CD4-positive, alpha-beta T cell treated with Interleukin-6 for 4 hours (primary cell): ENCODE results near the gene SAMD4B.
"Not testable (repeated sequence)": the region's sequence is repeated elsewhere in the genome, so short reads cannot be mapped to it uniquely, and the experiment has no call there.

Experiments
- DNase-seq: peaks from one replicate; pipeline ENCODE4 v3.0.0-alpha.2; 2020; ENCODE audit warnings: mixed read lengths

The SAMD4B gene

DNA sequence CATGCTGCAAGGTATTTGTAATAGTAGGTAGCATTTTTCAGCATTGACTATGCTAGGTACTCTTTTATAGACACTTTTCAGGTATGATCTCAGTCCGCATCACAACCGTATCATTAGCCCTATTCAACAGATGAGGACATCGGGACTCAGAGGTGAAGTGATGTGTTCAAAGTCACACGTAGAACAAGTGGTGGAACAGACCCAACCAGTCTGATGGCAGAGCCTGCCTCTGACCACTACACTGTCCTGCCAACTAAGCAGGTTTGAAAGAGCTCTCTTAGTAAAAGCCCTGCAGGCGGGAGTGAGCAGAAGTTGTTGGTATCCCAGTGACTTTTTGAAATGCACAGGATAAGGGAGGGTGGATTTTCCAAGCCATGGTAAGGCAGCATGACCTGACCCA lies 28.5 kb downstream of the SAMD4B start:
- no peak for DNase-seq

DNA sequence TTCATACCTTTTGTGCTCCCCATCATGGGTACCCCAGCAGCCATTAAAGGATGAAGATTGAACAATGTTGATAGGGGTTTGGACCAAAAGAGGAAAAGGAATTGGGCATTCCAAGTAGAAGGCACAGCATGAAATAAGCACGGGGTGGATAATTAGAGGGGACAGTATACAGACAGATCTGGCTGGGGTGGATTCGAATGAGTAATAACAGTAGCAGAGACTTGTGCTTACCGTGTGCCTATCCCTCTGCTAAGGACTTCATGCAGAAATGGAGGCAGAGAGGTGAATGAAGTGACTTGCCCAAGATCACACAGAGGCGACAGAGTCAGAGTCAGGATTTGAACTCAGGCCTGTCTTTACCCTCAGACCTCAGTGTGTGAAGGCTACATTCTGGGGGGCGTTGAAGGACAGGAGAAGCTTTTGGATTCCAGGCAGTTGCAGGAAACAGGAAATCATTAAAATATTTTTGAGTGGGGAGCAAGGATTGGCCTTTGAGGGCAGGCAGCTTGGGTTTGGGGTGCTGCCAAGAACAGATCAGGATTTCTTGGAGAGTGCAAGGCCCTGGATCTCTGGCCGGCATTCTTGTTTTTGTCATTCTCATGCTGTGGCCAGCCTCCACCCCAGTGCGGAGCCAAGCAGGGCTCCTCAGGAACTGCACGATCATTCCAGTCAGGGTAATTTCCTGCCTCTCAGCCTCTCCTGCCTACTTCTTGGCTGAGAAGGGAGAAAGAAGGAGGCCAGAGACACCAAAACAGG lies 30.0 kb downstream of the SAMD4B start:
- DNase-seq, result no peak

DNA sequence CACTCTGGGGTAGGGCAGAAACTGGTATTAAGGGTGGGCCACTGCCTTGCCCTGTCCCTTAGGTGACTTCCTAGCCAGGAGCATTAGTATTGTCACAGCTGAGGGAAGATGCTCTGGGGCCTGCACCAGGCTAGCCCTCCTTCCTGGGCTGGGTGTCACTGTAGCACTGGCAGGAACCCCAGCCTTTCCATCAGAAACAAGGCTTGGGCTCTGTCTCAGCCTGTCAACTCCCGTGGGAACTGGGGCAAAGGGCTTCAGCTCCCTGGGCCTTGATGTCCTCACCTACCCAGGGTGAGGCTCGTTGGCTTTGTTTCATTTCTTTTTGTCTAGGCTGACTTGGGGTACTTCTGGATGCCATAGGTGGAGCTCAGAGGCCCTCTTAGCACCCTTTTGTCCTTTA lies 30.7 kb downstream of the SAMD4B start:
- no peak for DNase-seq

- no peak for DNase-seq
These were observed 33.7 kb downstream of the SAMD4B start for GRCh38 chr19:39375929-39376328.

DNA sequence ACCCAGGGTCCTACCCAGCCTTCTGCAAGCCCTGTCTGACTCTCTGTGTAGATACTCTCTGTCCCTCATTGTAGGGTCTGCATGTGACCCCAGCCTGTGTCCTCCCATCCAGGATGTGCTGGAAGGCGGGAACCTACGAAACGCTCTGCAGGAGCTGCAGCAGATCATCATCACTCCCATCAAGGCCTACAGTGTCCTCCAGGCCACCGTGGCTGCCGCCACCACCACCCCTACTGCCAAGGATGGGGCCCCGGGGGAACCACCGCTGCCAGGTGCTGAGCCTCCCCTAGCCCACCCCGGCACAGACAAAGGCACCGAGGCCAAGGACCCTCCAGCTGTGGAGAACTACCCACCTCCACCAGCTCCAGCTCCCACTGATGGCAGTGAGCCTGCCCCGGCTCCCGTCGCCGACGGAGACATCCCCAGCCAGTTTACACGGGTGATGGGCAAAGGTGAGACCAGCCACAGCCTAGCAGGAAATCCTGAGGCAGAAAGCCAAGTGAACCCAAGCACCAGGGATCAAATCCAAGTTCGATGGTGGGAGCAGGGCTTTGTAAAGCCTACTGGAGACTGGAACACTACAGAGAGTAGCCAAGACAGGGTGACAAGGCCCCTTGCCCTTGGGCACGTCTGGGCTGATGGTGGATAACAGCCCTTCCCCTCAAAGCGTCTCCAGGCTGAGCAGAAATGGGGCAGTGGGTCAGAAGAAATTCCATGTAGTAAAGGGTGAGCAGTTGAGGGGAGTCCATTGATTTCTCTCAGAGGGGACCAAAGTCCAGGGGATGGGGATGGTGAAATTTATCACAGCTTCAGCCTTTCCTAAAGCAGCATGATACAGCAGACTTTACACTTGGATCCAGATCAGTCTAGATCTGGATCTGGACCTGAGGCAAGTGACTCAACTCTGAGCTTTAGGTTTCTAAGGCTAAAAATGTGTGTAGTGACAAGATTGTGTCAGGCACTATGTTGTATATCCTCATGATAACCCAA lies 35.4 kb downstream of the SAMD4B start:
- DNase-seq, result no peak

GRCh38 chr19:39379366-39379765 lies 37.1 kb downstream of the SAMD4B start:
- DNase-seq, result not testable (repeated sequence)

DNA sequence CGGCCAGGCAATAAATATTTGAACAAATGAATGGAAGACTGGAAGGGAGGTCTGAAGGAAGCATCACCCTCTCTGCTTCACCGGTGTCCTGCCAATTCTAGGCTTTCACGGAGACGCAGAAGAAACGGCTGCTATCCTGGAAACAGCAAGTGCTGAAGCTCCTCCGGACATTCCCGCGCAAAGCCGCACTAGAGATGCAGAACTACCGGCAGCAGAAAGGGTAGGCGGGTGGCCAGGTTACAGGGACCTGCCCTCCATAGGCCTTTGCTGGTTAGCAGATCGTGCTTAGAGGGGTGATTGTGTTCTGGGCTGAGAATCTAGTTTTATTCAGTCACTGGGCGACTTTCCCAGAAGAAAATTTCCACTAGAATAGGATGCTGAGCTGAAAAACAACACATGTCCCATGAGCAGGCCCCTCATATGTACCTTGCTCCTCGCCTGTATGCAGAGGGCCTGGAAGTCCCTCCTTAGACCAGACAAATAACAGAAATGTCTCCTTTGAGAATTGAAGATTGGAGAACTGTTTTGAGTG lies 37.7 kb downstream of the SAMD4B start:
- DNase-seq, result no peak

DNA sequence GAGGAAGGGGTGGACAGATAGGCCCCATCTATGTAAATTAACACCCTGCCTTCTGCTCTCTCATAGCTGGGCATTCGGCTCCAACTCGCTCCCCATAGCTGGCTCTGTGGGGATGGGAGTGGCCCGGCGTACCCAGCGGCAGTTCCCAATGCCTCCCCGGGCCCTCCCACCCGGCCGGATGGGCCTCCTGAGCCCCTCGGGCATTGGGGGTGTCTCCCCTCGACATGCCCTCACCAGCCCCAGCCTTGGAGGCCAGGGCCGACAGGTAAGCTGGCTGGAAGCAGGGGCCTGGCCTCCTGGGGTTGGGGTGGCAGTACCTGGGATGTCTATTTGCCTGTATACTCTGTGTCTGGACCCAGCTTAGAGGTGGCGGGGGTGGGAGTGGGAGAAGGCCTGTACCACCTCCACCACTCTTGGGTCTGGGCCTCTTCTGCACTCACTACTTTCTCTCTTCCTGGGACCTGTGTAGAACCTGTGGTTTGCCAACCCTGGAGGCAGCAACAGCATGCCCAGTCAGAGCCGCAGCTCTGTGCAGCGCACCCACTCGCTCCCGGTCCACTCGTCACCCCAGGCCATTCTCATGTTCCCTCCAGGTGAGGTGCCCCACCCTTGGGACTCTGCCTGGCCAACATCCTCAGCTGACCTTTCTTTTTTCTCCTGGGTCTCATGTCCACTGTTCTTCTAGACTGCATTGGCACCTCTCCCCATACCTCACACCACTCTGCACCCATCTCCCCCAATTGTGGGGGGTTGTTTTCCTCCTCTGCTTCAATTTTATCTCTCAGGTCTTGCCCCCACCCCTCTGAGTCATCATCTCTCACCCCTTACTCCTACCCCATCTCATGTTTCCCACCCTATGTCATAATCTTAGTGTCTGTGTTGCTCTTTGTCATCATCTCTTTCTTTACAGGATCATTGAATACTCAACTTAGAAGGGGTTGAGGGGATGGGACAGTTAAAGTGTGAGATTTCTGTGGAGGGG lies 38.6 kb downstream of the SAMD4B start:
- no peak for DNase-seq

DNA sequence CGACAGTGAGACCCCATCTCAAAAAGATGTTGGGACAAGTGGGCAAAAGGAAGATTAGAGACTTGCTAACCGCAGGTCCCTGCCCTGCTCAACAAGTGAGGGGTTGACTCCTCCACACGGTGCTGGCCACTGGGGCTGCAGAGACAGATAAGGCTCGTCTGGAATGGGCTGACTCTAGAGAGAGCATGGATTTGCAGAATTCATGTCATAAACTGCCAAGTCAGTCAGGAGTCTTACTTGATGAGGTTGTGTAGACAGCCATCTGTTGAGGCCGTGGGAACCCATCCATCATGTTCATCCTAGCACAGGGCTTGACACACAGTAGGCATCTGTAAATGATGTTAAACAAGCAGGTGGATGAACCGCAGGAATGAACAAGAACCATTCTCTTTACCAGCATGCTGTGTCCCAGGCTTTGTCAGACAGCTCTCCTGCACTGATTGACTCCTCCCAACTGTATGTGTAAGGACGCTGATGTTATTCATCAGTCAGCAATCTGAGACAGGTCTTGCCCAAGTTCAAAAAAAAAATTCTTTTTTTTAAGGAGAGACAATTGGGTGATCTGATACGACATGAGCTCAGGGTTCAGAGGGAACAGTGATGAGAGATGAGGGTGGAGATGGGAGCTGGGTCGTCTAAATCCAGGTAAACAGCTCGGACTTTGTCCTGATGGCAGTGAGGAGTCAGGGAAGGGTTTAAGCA lies 39.8 kb downstream of the SAMD4B start:
- DNase-seq, result no peak

- DNase-seq, result no peak
These were observed 41.0 kb downstream of the SAMD4B start for GRCh38 chr19:39382991-39383828.

- no peak for DNase-seq
These were observed 42.8 kb downstream of the SAMD4B start for GRCh38 chr19:39384839-39385568.

GRCh38 chr19:39385629-39386411 lies 43.6 kb downstream of the SAMD4B start:
- no peak for DNase-seq

DNA sequence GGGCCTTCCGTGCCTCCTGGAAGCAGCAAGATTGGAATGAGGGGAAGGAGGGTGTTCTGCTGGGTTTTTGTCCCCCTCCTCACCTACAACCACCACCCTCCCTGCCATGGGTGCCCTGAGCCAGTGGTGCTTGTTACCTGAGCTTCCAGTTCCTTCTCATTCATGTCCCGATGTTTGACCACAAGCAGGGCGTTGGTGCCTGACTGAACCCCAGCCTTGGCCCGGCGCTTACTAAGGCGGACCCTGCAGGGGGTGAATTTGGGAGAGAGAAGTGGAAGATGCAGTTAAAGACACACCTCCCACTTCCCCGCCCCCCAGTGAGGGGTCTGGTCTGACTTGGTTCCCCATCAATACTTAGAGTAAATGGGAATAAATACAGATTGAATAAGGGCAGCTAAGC lies 44.3 kb downstream of the SAMD4B start:
- DNase-seq, result no peak

GRCh38 chr19:39388657-39389056 lies 46.4 kb downstream of the SAMD4B start:
- no peak for DNase-seq

GRCh38 chr19:39389631-39390414 lies 47.6 kb downstream of the SAMD4B start:
- DNase-seq, result no peak

- DNase-seq, result peak; percentile 76
These were observed 48.2 kb downstream of the SAMD4B start for GRCh38 chr19:39390451-39390750.

- DNase-seq, result peak; percentile 97
These were observed 48.7 kb downstream of the SAMD4B start, which contains the start of the genes MED29 and PAF1 for GRCh38 chr19:39390751-39391437. TSS of gene MED29 (plus strand) at chr19:39391378. CDS start at chr19:39391423, 45 bp downstream. TSS of gene PAF1 (minus strand) at chr19:39391106. CDS start at chr19:39390864, 242 bp downstream.
